Fibroblast of peridontal ligament (primary cell): Measurements from ENCODE around the gene ERBB3.
"Not testable (repeated sequence)": the region's sequence is repeated elsewhere in the genome, so short reads cannot be mapped to it uniquely, and the experiment has no call there.

Source experiments
- DNase-seq: peaks from one replicate; pipeline ENCODE4 v3.0.0-alpha.2; 2010; ENCODE audit errors: extremely low read depth

Gene ERBB3

DNA sequence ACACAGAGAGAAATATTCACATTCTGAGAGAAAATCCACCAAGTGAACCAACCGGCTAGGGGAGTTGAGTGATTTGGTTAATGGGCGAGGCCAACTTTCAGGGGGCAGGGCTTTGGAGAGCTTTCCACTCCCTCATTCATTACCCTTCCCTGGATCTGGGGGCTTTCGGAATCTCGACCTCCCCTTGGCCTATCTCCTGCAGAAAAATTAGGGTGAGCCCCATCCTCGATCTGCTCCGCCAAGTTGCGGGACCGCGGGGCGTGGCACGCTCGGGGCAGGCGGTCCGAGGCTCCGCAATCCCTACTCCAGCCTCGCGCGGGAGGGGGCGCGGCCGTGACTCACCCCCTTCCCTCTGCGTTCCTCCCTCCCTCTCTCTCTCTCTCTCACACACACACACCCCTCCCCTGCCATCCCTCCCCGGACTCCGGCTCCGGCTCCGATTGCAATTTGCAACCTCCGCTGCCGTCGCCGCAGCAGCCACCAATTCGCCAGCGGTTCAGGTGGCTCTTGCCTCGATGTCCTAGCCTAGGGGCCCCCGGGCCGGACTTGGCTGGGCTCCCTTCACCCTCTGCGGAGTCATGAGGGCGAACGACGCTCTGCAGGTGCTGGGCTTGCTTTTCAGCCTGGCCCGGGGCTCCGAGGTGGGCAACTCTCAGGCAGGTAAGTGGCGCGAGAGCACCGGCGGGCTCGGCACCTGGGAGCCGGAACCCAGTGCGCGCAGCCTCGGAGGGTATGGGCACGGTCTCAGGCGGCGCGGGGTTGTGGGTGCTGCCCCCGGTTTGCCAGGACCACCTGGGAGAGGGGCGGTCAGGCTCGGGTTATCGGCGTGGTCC is at the start of gene ERBB3:
TSS of gene ERBB3 (plus strand) at position 443 of the 833 bp plus-strand sequence. CDS start at position 579, 136 bp downstream.
- DNase-seq = peak; percentile 65

DNA sequence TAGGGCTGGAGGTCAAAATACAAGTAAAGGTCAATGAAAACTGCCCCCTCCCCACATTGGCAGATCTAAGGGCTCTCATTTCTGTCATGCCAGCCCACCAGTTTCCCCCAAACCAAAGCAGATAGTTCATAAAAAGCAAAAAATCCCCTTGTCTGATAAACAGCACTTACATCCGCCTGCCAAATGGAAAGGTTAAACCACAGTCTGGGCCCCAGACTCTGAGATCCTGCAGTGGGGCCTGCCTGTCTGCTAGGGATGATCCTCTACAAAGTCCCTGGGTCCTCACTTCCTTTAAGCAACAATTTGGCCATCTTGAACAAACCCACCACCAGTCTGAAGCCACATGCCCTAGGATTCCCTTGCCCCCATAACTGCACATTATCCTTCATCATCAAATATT is 48.0 kb upstream of the ERBB3 start:
- DNase-seq = no peak

DNA sequence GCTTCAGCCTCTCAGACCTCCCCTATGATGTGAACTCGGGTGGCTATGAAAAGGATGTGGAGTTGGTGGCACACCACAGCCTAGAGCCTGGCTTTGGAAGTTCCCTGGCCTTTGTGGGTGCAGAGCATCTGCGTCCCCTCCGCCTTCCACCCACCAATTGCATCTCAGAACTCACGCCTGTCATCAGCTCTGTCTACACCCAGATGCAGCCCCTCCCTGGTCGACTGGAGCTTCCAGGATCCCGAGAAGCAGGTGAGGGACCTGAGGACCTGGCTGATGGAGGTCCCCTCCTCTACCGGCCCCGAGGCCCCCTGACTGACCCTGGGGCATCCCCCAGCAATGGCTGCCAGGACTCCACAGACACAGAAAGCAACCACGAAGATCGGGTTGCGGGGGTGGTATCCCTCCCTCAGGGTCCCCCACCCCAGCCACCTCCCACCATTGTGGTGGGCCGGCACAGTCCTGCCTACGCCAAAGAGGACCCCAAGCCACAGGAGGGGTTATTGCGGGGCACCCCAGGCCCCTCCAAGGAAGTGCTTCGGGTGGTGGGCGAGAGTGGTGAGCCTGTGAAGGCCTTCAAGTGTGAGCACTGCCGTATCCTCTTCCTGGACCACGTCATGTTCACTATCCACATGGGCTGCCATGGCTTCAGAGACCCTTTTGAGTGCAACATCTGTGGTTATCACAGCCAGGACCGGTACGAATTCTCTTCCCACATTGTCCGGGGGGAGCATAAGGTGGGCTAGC is 45.2 kb upstream of the ERBB3 start:
- no peak for DNase-seq

DNA sequence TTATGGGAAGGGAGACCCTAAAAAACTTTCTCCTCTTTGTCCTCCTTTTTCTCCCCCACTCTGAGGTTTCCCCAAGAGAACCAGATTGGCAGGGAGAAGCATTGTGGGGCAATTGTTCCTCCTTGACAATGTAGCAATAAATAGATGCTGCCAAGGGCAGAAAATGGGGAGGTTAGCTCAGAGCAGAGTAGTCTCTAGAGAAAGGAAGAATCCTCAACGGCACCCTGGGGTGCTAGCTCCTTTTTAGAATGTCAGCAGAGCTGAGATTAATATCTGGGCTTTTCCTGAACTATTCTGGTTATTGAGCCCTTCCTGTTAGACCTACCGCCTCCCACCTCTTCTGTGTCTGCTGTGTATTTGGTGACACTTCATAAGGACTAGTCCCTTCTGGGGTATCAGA is 42.8 kb upstream of the ERBB3 start:
- no peak for DNase-seq

DNA sequence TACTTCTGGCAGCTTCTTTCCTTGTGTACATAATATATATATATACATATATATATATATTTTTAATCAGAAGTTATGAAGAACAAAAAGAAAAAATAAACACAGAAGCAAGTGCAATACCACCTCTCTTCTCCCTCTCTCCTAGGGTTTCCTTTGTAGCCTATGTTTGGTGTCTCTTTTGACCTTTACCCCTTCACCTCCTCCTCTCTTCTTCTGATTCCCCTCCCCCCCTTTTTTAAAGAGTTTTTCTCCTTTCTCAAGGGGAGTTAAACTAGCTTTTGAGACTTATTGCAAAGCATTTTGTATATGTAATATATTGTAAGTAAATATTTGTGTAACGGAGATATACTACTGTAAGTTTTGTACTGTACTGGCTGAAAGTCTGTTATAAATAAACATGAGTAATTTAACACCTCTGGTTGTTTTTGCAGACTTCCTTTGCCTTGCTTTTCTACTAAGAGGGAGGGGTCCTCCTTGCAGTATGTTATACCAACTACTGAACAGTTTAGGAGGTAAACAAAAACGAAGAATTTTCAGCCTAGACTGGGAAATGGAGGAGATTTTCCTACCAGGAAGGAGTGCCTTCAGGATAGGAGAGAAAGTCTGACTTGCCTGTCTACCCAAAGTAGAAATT is 41.8 kb upstream of the ERBB3 start:
- DNase-seq = no peak

DNA sequence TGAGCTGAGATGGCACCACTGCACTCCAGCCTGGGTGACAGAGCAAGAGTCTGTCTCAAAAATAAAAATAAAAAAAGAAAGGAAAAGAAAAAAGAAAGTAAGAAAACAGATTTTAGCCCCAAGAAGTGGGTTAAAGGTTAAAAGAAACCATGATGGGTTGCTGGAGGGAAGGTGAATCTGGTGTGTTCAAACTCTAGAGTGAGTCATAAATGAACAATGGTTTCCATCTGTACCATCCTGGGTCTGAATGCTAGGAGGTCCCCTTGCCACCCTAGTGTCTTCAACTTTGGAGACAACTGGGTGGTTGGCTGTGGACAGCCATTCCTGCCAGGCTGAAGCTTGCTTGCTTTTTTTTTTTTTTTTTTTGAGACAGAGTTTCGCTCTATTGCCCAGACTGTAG is 39.8 kb upstream of the ERBB3 start:
- no peak for DNase-seq

DNA sequence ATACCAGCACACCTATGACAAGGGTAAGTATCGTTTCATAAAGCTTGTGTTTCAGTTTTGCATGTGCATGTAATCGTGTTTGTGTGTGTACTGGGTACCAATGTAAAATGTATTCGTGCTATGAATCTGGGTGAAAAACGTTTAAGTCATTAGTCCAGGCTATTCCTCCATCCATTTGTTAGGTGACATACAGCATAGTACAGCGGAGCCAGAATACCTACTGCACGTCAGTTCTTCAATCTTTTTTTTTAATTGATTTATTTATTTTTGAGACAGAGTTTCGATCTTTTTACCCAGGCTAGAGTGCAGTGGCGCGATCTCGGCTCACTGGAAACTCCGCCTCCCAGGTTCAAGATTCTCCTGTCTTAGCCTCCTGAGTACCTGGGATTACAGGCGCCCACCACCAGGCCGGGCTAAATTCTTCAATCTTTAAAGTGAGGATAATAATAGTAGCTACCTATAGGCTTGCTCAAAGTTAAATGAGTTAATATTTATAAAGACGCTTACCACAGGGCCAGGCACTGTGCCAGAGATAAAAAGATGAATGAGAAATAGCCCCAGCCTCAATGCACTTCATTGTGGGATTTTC is 38.9 kb upstream of the ERBB3 start:
- DNase-seq = no peak

DNA sequence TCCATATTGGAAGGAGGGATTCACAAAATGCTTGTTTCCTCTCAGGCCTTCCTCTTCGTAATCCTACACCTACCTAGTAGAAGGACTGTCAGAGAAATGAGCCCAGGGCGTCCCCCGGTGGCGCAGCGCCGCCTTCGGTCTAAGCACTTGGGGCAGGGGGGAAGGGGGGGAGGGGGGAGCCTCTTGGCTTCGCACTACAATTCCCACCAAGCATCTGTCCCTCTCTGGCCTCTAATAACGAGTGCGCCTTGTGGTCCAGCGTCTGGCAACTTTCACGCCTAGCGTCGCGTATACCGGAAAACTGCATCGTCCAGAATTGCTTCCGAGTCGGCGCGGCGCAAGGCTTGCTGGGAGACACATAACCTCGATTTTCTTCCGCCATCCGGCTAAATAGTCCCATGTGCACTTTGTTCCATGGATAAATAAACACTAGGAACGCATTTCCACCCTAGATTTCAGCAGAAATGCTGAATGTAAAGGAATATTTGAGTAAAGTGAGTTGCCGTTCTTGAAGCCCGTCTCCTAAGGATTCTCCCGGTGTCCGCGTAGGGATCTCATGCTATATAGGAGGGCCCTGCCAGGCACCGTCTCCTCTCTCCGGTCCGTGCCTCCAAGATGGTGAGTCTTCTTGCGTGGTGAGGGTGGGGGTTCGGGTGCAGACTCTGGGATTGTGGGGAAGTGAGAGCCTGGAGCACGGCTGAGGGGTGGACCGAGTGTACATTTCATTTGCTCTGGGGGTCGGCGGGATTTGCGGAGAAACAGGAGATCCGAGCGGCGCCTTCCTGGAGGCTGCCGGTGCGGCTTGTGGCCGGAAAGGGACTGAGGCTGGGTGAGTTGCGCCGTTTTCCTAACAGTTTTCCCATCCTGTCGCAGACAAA is 38.2 kb upstream of the ERBB3 start, which contains the start of gene RPS26:
TSS of gene RPS26 (plus strand) at position 367 of the 878 bp plus-strand sequence. CDS start at position 616, 249 bp downstream.
- peak; percentile 100 for DNase-seq

DNA sequence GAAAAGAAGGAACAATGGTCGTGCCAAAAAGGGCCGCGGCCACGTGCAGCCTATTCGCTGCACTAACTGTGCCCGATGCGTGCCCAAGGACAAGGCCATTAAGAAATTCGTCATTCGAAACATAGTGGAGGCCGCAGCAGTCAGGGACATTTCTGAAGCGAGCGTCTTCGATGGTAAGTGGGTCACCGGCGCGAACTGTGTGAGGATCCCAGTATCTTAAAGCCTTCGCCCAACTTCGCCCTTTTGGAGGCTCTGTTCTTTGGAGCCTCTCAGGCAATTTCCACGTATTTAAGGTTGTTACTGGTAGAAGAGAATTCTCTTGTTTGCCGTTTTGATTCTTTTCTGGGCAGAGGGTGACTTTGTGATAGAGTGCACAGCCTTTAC is 37.5 kb upstream of the ERBB3 start:
- not testable (repeated sequence) for DNase-seq

DNA sequence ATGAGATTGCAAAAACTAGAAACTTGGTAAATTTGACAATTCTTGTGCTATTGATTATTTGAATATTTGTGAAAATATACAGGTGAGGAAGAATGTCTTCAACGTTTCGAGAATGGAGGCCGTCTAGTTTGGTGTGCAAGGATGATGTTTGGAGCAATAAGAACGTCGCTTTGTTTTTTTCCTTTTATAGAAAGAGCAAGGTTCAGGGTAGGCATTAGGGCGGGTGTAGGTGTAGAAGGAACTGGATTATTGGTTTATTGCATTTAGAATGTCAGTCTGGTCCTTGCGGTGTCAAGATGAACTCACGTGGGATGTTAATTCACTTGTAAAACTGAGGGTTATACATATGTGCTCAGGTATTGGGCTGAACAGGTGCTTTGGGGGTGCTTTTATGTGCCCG is 37.1 kb upstream of the ERBB3 start:
- no peak for DNase-seq

DNA sequence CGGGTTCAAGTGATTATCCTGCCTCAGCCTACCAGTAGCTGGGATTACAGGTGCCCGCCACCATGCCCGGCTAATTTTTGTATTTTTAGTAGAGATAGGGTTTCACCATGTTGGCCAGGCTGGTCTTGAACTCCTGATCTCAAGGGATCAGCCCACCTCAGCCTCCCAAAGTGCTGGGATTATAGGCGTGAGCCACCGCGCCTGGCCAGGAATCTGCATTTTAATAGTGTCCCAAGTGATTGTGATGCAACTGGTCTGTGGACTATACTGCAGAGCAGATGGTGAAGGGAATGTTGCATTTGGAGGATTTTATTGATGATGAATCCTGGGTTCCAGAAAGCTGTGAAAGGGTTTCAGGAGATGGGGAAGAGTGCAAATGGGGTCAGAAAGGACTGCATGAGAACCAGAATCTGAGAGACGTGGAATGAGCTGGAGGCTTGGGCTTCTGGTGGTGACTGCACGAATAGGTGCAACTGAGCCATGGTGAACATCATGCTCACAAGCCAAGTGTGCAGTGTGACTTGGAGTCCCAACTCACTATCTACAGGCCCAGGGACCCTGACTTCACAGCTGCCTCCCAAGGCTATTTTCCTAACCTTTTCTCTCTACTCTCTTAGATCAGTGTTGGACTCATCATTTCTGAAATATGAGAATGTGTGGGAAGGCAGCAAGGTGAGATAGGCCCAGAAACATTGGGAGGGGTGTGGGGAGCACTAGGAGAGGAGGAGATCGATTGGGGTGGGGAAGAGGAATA is 33.8 kb upstream of the ERBB3 start:
- DNase-seq = no peak

DNA sequence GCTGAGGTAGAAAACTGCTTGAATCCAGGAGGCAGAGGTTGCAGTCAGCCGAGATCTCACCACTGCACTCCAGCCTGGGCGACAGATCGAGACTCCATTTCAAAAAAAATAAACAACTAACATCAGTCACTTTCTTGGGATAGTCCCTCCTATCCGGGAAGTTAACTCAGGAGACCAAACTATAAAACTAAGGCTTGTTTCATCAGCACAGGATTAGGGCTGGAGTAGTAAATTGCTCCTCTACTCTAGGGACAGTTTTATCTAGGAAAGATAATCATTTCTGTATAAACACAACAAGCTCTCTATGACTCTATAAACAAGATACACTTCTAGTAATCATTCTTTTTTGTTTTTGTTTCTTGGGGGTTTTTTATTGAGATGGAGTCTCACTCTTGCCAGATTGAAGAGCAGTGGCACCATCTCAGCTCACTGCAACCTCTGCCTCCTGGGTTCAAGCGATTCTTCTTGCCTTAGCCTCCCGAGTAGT is 26.5 kb upstream of the ERBB3 start:
- DNase-seq = peak; percentile 11

DNA sequence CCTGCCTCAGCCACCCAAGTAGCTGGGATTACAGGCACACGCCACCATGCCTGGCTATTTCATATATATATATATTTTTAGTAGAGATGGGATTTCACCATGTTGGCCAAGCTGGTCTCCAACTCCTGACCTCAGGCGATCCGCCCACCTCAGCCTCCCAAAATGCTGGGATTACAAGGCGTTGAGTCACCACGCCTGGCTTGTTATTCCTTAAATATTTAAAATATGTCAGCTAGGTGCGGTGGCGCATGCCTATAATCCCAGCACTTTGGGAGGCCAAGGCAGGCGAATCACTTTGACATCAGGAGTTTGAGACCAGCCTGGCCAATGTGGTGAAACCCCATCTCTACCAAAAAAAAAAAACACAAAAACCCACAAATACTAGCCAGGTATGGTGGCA is 20.0 kb upstream of the ERBB3 start:
- DNase-seq = peak; percentile 44

DNA sequence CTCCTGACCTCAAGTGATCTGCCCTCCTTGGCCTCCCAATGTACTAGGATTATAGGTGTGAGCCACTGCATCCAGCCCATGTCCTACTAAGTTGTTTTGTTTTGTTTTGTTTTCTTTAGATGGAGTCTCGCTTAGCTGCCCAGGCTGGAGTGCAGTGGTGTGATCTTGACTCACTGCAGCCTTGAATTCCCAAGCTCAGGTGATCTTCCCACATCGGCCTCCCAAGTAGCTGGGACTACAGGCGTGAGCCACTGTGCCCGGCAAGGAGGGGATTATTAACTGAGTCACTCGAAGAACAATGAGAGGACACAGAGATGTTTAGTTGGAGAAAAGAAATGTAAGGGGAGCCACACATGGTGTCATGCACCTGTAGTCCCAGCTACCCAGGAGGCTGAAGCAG is 18.0 kb upstream of the ERBB3 start:
- no peak for DNase-seq

DNA sequence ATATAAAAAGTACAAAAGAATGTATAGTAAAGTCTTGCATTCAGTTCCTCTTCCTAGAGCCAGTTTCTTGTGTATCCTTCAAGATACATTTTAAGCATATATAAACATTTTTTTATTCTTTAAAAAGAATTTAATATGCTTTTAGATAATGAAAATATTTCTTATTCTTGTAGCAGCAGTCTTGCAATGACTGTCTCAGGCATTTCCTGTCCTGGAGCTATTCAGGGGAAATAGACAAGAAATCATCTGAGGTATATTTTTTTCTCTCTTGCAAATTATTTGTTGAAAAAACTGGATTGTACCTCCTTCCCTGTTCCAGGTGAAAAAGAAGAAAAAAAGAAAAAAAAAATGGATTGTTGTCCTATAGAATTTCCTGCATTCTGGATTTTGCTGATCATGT is 17.0 kb upstream of the ERBB3 start:
- DNase-seq = no peak

DNA sequence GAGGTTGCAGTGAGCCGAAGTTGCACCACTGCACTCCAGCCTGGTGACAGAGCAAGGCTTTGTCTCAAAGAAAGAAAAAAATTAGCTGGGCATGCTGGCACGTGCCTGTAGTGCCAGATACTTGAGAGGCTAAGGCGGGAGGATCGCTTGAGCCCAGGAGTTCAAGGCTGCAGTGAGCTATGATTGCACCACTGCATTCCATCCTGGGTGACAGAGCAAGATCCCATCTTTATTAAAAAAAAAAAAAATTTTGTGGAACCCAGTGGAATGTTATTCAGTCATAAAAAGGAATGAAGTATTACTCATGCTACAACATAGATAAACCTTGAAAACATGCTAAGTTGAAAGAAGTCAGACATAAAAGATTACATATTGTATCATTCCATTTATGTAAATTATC is 8.3 kb upstream of the ERBB3 start:
- DNase-seq = peak; percentile 26

DNA sequence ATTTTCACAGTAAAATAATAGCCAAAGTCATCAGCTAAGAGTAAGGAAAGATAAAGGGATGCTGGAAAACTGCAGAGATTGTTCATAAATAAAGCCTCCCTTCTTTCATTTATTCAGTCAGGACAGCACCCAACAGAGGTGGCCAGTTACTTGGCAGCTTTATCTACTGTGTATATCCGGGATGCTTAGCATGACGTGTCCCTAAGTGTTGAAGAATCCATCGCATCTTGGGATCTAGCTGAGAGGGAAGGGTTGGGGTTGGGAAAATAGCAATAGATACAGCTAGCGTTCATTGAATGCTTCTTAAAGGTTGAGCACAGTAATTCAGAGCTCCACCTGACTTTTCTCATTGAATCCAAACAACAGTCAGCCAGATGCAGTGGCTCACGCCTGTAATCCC is 5.6 kb upstream of the ERBB3 start:
- DNase-seq = no peak

DNA sequence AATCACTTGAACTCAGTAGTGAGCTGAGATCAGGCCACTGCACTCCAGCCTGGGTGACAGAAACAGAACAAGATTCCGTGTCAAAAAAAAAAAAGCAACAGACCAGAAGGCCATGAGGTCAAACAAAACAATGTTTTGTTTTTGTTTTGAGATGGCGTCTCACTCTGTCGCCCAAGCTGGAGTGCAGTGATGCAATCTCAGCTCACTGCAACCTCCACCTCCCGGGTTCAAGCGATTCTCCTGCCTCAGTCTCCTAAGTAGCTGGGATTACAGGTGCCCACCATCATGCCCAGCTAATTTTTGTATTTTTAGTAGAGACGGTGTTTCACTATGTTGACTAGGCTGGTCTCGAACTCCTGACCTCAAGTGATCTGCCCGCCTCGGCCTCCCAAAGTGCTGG is 2.0 kb upstream of the ERBB3 start:
- DNase-seq = not testable (repeated sequence)

DNA sequence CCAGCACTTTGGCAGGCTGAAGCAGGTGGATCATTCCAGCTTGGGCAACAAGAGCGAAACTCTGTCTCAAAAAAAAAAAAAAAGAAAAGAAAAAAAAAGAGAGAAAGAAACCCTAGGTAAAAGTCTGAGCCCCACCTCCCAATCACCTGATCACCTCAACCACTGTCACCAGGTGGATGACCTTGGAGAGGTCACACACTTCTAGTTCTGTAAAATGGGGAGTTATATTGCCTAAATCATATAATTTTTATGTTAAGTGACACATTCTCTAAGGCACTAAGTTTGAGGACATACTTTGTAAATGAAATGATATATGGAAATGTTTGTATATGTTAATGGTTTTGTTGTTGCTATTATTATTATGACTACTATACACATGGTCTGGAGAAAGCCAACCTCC is 1.5 kb upstream of the ERBB3 start:
- no peak for DNase-seq
